Fibroblast of lung (primary cell): ENCODE results near the gene GRM4. TPM values are rescaled to one million over a fixed set of nuclear protein-coding genes. Genes with fewer than 3 reads are reported as not detected.

Source experiments
- DNase-seq, 2 donors: peaks; one replicate each; pipeline versions ENCODE4 v3.0.0 to v3.0.0-alpha.2; 2010; ENCODE audit warnings: low read depth in 2 of 2
- H2AFZ ChIP-seq: 2 replicates; pipeline ENCODE4 v1.5.1; 2012; ENCODE audit warnings: low read length, control low read depth, inconsistent platforms
- H3K27ac ChIP-seq: 2 replicates; pipeline ENCODE4 v1.5.1; 2011; ENCODE audit warnings: low read length, control low read depth; ENCODE audit not compliant: insufficient read depth
- H3K27me3 ChIP-seq: 2 replicates; pipeline ENCODE4 v1.5.1; 2011; ENCODE audit warnings: mild to moderate bottlenecking, low read length; ENCODE audit not compliant: control insufficient read depth, insufficient read depth
- H3K36me3 ChIP-seq: 2 replicates; pipeline ENCODE4 v1.5.1; 2011; ENCODE audit warnings: low read length; ENCODE audit not compliant: control insufficient read depth, insufficient read depth
- H3K4me1 ChIP-seq: 2 replicates; pipeline ENCODE4 v1.5.1; 2011; ENCODE audit warnings: low read length; ENCODE audit not compliant: control insufficient read depth, insufficient read depth; ENCODE audit errors: extremely low read depth
- H3K4me2 ChIP-seq: 2 replicates; pipeline ENCODE4 v1.5.1; 2011; ENCODE audit warnings: low read length, control low read depth; ENCODE audit not compliant: insufficient read depth; ENCODE audit errors: extremely low read depth
- H3K4me3 ChIP-seq, 4 experiments: fragments of 200-600 bp in 1 of 4; sonication (generic) in 1 of 4; replicated peaks in 1 of 4; 2 replicates each; pipeline ENCODE4 v1.5.1; 2011 to 2016; ENCODE audit warnings: low read length in 4 of 4, low read depth in 3 of 4, mild to moderate bottlenecking in 3 of 4, control low read depth in 2 of 4, inconsistent platforms in 1 of 4, mixed read lengths in 1 of 4; ENCODE audit not compliant: insufficient read depth in 1 of 4; ENCODE audit errors: control extremely low read depth in 1 of 4
- H3K79me2 ChIP-seq: 2 replicates; pipeline ENCODE4 v1.5.1; 2012; ENCODE audit warnings: mild to moderate bottlenecking, low read length, inconsistent platforms; ENCODE audit not compliant: control insufficient read depth, insufficient read depth
- H3K9ac ChIP-seq: 2 replicates; pipeline ENCODE4 v1.5.1; 2011; ENCODE audit warnings: mild to moderate bottlenecking, low read length, control low read depth; ENCODE audit not compliant: insufficient read depth
- H3K9me3 ChIP-seq: 2 replicates; pipeline ENCODE4 v1.5.1; 2012; ENCODE audit warnings: low read depth, low read length; ENCODE audit not compliant: control insufficient read depth, insufficient read depth
- H4K20me1 ChIP-seq: 2 replicates; pipeline ENCODE4 v1.5.1; 2011; ENCODE audit warnings: low read length; ENCODE audit not compliant: control insufficient read depth, insufficient read depth; ENCODE audit errors: extremely low read depth
- EZH2 ChIP-seq: IDR thresholded peaks from 2 replicates; pipeline ENCODE4 v1.5.1; 2012; ENCODE audit warnings: low read length, control low read depth, mild to moderate bottlenecking; ENCODE audit errors: missing control alignments
- polyA plus RNA-seq, 2 donors: library from polyadenylated mRNA; depleted of rRNA in 1 of 2; stranded (reverse) in 1 of 2; unstranded in 1 of 2; fragments of >200 nt; gene quantifications; 2 replicates each; pipeline ENCODE4 v1.2.1, GENCODE V29; 2011 to 2012; ENCODE audit warnings: missing spikeins in 1 of 2
- total RNA-seq: library from RNA; depleted of rRNA; stranded (reverse); fragments of >200 nt; gene quantifications from 2 replicates; pipeline ENCODE4 v1.2.1, GENCODE V29; 2014
- TF ChIP-seq, protein P1 (sequence below), 2 donors: IDR thresholded peaks in 1 of 2; conservative IDR thresholded peaks in 1 of 2; 1 replicate in 1 of 2; 2 replicates in 1 of 2; pipeline ENCODE4 v1.5.1; 2011 to 2012; ENCODE audit warnings: low read length in 2 of 2, control low read depth in 1 of 2, inconsistent platforms in 1 of 2, low read depth in 1 of 2, mild to moderate bottlenecking in 1 of 2

Gene GRM4
- total and polyA plus RNA-seq, 2 donors (not counting 1 experiment from before 2014, with no cell fraction given), result under 0.01 TPM; not detected in 1

DNA sequence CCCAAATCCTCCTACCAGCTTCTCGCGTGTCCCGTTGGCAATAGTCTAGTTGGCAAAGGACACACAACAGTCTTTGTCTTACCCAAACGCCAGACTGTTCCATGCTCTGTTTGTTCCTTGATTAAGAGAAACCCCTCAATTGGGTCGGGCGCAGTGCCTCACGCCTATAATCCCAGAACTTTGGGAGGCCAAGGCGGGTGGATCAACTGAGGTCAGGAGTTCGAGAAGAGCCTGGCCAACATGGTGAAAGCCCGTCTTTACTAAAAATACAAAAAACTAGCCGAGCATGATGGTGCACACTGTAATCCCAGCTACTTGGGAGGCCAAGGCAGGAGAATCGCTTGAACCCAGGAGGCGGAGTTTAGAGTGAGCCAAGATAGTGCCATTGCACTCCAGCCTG lies 153.7 kb downstream of the GRM4 start:
- Histone ChIP-seq H3K4me2 (no peak overlapping the region), H4K20me1 (no peaks in the 10 kb centered on the region), H3K36me3 (no peaks in the 10 kb centered on the region), H3K79me2 (no peaks in the 10 kb centered on the region), H3K9ac (no peak overlapping the region), H3K27me3 (peaks cover 9% of the 10 kb centered on the region), H3K4me1 (no peaks in the 10 kb centered on the region), H3K27ac (no peak overlapping the region), H2AFZ (no peak overlapping the region), H3K9me3 (no peaks in the 10 kb centered on the region), H3K4me3 (no peak overlapping the region)
- TF ChIP-seq EZH2, result no peak
- TF ChIP-seq, protein P1, sequence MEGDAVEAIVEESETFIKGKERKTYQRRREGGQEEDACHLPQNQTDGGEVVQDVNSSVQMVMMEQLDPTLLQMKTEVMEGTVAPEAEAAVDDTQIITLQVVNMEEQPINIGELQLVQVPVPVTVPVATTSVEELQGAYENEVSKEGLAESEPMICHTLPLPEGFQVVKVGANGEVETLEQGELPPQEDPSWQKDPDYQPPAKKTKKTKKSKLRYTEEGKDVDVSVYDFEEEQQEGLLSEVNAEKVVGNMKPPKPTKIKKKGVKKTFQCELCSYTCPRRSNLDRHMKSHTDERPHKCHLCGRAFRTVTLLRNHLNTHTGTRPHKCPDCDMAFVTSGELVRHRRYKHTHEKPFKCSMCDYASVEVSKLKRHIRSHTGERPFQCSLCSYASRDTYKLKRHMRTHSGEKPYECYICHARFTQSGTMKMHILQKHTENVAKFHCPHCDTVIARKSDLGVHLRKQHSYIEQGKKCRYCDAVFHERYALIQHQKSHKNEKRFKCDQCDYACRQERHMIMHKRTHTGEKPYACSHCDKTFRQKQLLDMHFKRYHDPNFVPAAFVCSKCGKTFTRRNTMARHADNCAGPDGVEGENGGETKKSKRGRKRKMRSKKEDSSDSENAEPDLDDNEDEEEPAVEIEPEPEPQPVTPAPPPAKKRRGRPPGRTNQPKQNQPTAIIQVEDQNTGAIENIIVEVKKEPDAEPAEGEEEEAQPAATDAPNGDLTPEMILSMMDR (conservative IDR thresholded peaks at IDR 0.05 in 1 of 2, IDR thresholded peaks at IDR 0.05 in 1 of 2; ENCODE audit: low read depth in 1 of 2, low read length in 2 of 2), result no peak
- no peak for DNase-seq

DNA sequence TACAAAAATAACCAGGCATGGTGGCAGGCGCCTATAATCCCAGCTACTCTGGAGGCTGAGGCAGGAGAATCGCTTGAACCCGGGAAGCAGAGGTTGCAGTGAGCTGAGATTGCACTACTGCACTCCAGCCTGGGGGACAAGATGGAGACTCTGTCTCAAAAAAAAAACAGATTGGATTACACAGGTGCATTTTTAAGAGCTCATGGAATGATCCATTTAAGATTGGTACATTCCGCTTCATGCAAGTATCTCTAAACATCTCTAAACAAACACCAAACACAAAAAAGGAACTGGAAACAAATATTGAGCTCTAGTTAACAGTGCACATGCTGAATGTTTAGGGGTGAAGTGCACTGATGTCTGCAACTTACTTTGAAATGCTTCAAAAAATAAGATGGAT lies 154.3 kb downstream of the GRM4 start:
- H3K4me1 ChIP-seq, result no peaks in the 10 kb centered on the region
- H3K4me3 ChIP-seq, result no peak overlapping the region
- no peak overlapping the region for H3K4me2 ChIP-seq
- no peak for DNase-seq
- no peaks in the 10 kb centered on the region for H3K79me2 ChIP-seq
- no peaks in the 10 kb centered on the region for H4K20me1 ChIP-seq
- no peak overlapping the region for H3K9ac ChIP-seq
- H3K36me3 ChIP-seq, result no peaks in the 10 kb centered on the region
- H3K9me3 ChIP-seq, result no peaks in the 10 kb centered on the region
- H3K27ac ChIP-seq, result no peak overlapping the region
- TF ChIP-seq, protein P1 (conservative IDR thresholded peaks at IDR 0.05 in 1 of 2, IDR thresholded peaks at IDR 0.05 in 1 of 2; ENCODE audit: low read depth in 1 of 2, low read length in 2 of 2), result no peak
- no peak for TF ChIP-seq EZH2
- H3K27me3 ChIP-seq, result peaks cover 9% of the 10 kb centered on the region
- H2AFZ ChIP-seq, result no peak overlapping the region

DNA sequence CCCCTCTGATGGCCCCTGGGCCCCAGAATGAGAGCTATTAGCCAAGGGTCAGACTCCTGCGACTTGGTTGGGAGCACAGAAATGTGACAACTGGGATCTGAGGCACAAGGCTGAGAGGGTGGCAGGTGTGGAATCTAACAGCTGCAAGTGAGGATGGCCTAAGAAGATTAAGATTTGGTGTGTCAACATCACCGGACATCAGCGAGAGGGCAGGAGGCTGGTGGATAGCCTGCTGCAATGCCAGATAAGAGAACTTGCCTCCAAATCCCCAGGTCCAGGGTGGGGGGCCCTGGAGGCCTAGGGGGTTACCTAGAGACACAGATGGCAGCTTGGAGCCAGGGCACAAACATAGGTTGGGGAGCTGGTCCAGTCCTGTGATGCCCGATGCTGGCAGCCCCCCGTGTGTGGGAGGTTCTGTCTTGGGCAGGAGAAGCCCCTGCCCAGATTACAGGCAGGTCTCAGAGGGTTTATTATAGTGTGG lies 155.8 kb downstream of the GRM4 start:
- no peaks in the 10 kb centered on the region for H3K79me2 ChIP-seq
- H3K27me3 ChIP-seq, result no peaks in the 10 kb centered on the region
- H3K9me3 ChIP-seq, result no peaks in the 10 kb centered on the region
- H3K27ac ChIP-seq, result no peak overlapping the region
- TF ChIP-seq EZH2, result no peak
- TF ChIP-seq, protein P1 (conservative IDR thresholded peaks at IDR 0.05 in 1 of 2, IDR thresholded peaks at IDR 0.05 in 1 of 2; ENCODE audit: low read depth in 1 of 2, low read length in 2 of 2), result no peak
- H3K36me3 ChIP-seq, result no peaks in the 10 kb centered on the region
- H3K4me1 ChIP-seq, result no peaks in the 10 kb centered on the region
- no peak overlapping the region for H3K9ac ChIP-seq
- H3K4me2 ChIP-seq, result no peak overlapping the region
- DNase-seq, result no peak
- H3K4me3 ChIP-seq, result no peak overlapping the region
- no peaks in the 10 kb centered on the region for H4K20me1 ChIP-seq
- H2AFZ ChIP-seq, result no peak overlapping the region
